Cortex of kidney (tissue), 1 donor: ENCODE data around the gene PRAMEF18.
"Not testable (repeated sequence)": the region's sequence is repeated elsewhere in the genome, so short reads cannot be mapped to it uniquely, and the experiment has no call there.

Source experiments
- DNase-seq: peaks from one replicate; lab custom pipeline; 2025; lab: John Stamatoyannopoulos, UW

Gene PRAMEF18

DNA sequence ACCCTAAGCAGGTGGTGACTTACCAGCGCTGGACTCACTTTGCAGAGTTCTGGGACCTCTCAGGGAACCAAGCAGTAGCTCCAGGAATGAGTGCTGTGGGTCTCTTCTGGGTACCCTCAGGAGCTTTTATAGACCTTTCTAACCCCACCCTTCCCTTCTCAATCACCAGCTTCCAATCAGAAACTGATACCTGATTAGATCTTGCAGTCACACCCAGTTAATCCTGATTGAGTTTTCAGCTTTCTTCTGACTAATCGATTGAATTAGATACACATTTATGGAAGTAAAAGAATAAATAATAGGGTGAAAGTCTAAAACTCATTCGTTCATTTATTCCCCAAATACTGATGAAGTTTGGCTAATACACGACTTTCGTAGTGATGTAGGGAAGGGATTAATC lies 24.6 kb downstream of the PRAMEF18 start, which contains the start of gene PRAMEF13:
Gene PRAMEF13, minus strand, starts transcription at position 101 of the 400 bp plus-strand sequence. CDS start 1,820 bp downstream, outside the sequence.
- DNase-seq = not testable (repeated sequence)
